Right ventricle myocardium superior (tissue), 1 donor: ENCODE results near the gene LGI2. TPM values are rescaled to one million over a fixed set of nuclear protein-coding genes. Genes with fewer than 3 reads are reported as not detected.

Source experiments
- total RNA-seq: library from RNA; stranded (reverse); fragmentation: NEBNext Ultra II Directional; extraction: Animal tissue kit (Norgen Biotek cat#: 25700); gene quantifications from one replicate; pipeline ENCODE4 v1.2.1, GENCODE V29; 2021
- donor health status: DM: no; HTN: yes; CAD: no; lungs with severe emphysema.

The LGI2 gene
- total RNA-seq, 1 donor from 2014 or later, result 2.3 TPM

Other genes with a start within 250 kb of the LGI2 start
- gene SOD3, start 235.4 kb downstream of the LGI2 start, total RNA-seq, result 62.4 TPM
- gene CCDC149, start 117.9 kb downstream of the LGI2 start, total RNA-seq, result 10.8 TPM
- 5.0 TPM for gene SEPSECS, start 129.5 kb upstream of the LGI2 start, total RNA-seq
- 1.9 TPM for gene PI4K2B, start 203.1 kb upstream of the LGI2 start, total RNA-seq